Transverse colon (tissue), 4 donors: Measurements from ENCODE around the gene POM121L2.

ENCODE experiments used
- EP300 ChIP-seq: sonication (generic); formaldehyde crosslinking; IDR thresholded peaks from one replicate; pipeline ENCODE4 v1.6.1; 2017; ENCODE audit warnings: antibody characterized with exemption, low read depth
- POLR2A ChIP-seq: fragments of 450-650 bp; IDR thresholded peaks from one replicate; pipeline ENCODE4 v1.6.1; 2016; ENCODE audit warnings: antibody characterized with exemption, mild to moderate bottlenecking, moderate library complexity
- POLR2AphosphoS5 ChIP-seq, 3 donors: sonication (generic); formaldehyde crosslinking; IDR thresholded peaks; one replicate each; pipeline ENCODE4 v1.6.1; 2016; ENCODE audit warnings: antibody characterized with exemption in 3 of 3
- TF ChIP-seq, protein P1 (sequence below), 5 experiments: fragments of 200-600 bp in 3 of 5; fragments of 450-650 bp in 2 of 5; sonication (generic) in 3 of 5; IDR thresholded peaks; 1 replicate in 2 of 5; 2 replicates in 3 of 5; pipeline ENCODE4 v1.5.1; 2016 to 2017; ENCODE audit warnings: antibody characterized with exemption in 5 of 5, inconsistent platforms in 3 of 5, mild to moderate bottlenecking in 2 of 5, moderate library complexity in 1 of 5

DNA sequence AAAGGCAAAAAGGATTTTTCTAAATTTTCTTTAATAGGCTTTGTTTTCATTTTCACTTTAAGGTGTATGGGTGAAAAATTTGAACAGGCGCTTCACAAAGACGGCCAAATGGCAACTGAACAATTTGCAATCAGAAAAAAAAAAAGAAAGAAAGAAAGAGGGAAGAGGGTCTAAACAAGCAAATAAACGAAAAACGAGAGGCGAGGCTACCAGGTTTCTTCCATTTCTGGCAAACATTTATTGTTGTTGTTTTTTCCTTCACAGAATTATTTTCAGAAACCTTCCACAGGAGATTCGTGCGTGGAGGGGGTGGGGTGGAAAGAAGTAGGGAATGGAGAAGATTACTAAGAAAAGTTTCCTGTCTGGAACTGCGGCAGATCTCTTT, 24.3 kb downstream of the POM121L2 start:
- TF ChIP-seq POLR2A, result no peak
- TF ChIP-seq, protein P1, sequence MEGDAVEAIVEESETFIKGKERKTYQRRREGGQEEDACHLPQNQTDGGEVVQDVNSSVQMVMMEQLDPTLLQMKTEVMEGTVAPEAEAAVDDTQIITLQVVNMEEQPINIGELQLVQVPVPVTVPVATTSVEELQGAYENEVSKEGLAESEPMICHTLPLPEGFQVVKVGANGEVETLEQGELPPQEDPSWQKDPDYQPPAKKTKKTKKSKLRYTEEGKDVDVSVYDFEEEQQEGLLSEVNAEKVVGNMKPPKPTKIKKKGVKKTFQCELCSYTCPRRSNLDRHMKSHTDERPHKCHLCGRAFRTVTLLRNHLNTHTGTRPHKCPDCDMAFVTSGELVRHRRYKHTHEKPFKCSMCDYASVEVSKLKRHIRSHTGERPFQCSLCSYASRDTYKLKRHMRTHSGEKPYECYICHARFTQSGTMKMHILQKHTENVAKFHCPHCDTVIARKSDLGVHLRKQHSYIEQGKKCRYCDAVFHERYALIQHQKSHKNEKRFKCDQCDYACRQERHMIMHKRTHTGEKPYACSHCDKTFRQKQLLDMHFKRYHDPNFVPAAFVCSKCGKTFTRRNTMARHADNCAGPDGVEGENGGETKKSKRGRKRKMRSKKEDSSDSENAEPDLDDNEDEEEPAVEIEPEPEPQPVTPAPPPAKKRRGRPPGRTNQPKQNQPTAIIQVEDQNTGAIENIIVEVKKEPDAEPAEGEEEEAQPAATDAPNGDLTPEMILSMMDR (IDR thresholded peaks at IDR 0.05), result no peak
- TF ChIP-seq POLR2AphosphoS5 (IDR thresholded peaks at IDR 0.05), result no peak
- TF ChIP-seq EP300, result no peak
